Ovary (tissue), 9 donors: ENCODE results near the gene COL6A1. TPM values are rescaled to one million over a fixed set of nuclear protein-coding genes. Genes with fewer than 3 reads are reported as not detected.

Experiments used
- DNase-seq, 5 donors: peaks; one replicate each; pipeline ENCODE4 v3.0.0-alpha.2; 2019 to 2020
- H3K27ac ChIP-seq, 2 donors: fragments of 200-600 bp; one replicate each; pipeline versions ENCODE4 v1.5.1 to v1.8.0; 2019 to 2022
- H3K27me3 ChIP-seq: fragments of 200-600 bp; one replicate; pipeline ENCODE4 v1.8.0; 2022
- H3K36me3 ChIP-seq: fragments of 200-600 bp; sonication (generic); one replicate; pipeline ENCODE4 v1.5.1; 2019
- H3K4me1 ChIP-seq: one replicate; pipeline ENCODE4 v1.8.1; 2013; ENCODE audit warnings: mild to moderate bottlenecking, moderate library complexity; ENCODE audit not compliant: insufficient read depth
- H3K4me3 ChIP-seq: fragments of 200-600 bp; sonication (generic); one replicate; pipeline ENCODE4 v1.5.1; 2017
- H3K9me3 ChIP-seq, 2 donors: fragments of 200-600 bp in 1 of 2; sonication (generic) in 1 of 2; one replicate each; pipeline versions ENCODE4 v1.5.1 to v1.8.1; 2013 to 2019; ENCODE audit warnings: mild to moderate bottlenecking in 1 of 2, moderate library complexity in 1 of 2
- EP300 ChIP-seq: sonication (generic); formaldehyde crosslinking; IDR thresholded peaks from one replicate; pipeline ENCODE4 v1.6.1; 2017; ENCODE audit warnings: antibody characterized with exemption
- POLR2A ChIP-seq: fragments of 450-650 bp; IDR thresholded peaks from one replicate; pipeline ENCODE4 v1.6.1; 2017; ENCODE audit warnings: antibody characterized with exemption, mild to moderate bottlenecking, moderate library complexity
- WGBS, 3 donors: extraction: QIAGEN DNeasy Blood & Tissue Kit in 1 of 3; methylation state at CpG; one replicate each; pipeline versions ENCODE4 v1.1.5 to v1.1.7; 2013 to 2017; 5-methylcytosine and 5-hydroxymethylcytosine counted together
- intact Hi-C, 4 donors: fragments of 100-400 bp; cut with DNase I; formaldehyde crosslinking; loops; one replicate each; pipeline versions ENCODE4 v1.11.0 to v1.15.1; 2022 to 2023
- polyA plus RNA-seq, 2 donors: library from polyadenylated mRNA; stranded (reverse); fragments of 200-250 nt in 1 of 2; fragments of 350-450 nt in 1 of 2; fragmentation: Illumina TruSeq in 1 of 2; extraction: RNeasy Lipid Tissue Mini Kit (QIAGEN cat#74804) in 1 of 2; gene quantifications; one replicate each; pipeline ENCODE4 v1.2.3, GENCODE V29; 2013 to 2014
- total RNA-seq, 7 donors: library from RNA; depleted of rRNA in 2 of 7; stranded (reverse); fragments of >200 nt in 2 of 7; fragmentation: NEBNext Ultra II Directional in 3 of 7; extraction: Animal tissue kit (Norgen Biotek cat#: 25700) in 3 of 7; gene quantifications; one replicate each; pipeline versions ENCODE4 v1.1.0 to v1.2.4, GENCODE V29; 2016 to 2023
- TF ChIP-seq, protein P1 (sequence below), 3 donors: fragments of 450-650 bp in 2 of 3; fragments of 200-600 bp in 1 of 3; IDR thresholded peaks; one replicate each; pipeline versions ENCODE4 v1.5.1 to v1.8.0; 2016 to 2022; ENCODE audit warnings: antibody characterized with exemption in 3 of 3, mild to moderate bottlenecking in 1 of 3
- donor health status: DM: no; HTN: no; CAD: no; lungs with moderate emphysema.
- donor health status: DM: no; HTN: no; CAD: no.
- donor health status: Bipolar disorder and iron deficiency.
- donor health status: DM: yes; HTN: yes; CAD: no.
- donor health status: DM: no; HTN: no; CAD: no.
- donor health status: DM: yes; HTN: yes; CAD: no.

The COL6A1 gene
- total and polyA plus RNA-seq, 9 donors: 112 to 905 (median 731) TPM

DNA sequence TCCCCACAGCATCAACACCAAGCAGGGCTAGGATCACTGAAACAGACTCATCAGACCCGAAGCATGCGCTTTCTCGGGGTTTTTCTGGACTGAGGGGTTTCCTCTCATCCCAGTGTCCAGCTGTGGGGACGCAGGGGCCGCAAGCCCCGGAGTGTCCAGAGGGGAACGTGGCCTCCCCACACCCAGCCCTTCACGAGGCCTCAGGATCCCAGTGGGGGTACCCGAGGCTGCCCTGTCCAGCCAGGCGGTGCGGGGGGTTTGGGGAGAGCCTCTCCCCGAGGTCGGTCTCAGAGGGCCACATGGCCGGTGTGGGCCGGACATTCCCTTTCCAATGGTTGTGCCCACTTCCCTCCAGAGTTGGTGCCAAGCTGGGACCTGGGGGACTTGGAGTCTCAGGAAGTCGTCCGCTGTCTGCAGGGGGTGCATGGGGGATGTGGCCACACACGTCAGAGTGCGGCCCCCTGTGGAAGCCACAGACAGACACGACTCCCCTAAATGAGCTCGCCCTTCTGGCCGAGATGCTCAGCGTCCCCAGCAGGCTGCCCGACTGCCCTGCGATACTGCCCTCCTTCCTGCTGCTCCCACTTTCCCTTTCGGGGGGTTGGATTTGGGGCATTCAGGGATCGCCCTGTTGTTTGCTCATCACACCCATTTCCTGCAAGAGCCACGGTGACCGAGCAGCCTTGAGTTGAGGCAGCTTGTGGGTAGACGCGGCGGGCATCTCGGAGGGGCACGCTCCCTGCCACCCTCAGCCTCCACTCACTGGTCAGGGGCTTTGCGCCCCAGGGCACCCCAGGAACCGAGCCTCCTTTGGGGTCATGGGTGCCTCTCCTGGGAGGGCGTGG, 4.1 kb downstream of the COL6A1 start:
- peak; percentile 13 to 47 (median 38) for DNase-seq
- TF ChIP-seq POLR2A (no peak), EP300 (no peak)
- TF ChIP-seq, protein P1, sequence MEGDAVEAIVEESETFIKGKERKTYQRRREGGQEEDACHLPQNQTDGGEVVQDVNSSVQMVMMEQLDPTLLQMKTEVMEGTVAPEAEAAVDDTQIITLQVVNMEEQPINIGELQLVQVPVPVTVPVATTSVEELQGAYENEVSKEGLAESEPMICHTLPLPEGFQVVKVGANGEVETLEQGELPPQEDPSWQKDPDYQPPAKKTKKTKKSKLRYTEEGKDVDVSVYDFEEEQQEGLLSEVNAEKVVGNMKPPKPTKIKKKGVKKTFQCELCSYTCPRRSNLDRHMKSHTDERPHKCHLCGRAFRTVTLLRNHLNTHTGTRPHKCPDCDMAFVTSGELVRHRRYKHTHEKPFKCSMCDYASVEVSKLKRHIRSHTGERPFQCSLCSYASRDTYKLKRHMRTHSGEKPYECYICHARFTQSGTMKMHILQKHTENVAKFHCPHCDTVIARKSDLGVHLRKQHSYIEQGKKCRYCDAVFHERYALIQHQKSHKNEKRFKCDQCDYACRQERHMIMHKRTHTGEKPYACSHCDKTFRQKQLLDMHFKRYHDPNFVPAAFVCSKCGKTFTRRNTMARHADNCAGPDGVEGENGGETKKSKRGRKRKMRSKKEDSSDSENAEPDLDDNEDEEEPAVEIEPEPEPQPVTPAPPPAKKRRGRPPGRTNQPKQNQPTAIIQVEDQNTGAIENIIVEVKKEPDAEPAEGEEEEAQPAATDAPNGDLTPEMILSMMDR (IDR thresholded peaks at IDR 0.05): no peak
- WGBS, 3 donors: 65 to 81% (median 72%) methylated on average over 31 to 37 of the region's 37 CpGs
- Histone ChIP-seq H3K27me3 (no peaks in the 10 kb centered on the region), H3K36me3 (no peaks in the 10 kb centered on the region), H3K27ac (peak overlapping the region; percentile 14 to 71), H3K4me3 (no peak overlapping the region), H3K9me3 (no peaks in the 10 kb centered on the region), H3K4me1 (peaks cover 18% of the 10 kb centered on the region)
- intact Hi-C loops: no loop called here

DNA sequence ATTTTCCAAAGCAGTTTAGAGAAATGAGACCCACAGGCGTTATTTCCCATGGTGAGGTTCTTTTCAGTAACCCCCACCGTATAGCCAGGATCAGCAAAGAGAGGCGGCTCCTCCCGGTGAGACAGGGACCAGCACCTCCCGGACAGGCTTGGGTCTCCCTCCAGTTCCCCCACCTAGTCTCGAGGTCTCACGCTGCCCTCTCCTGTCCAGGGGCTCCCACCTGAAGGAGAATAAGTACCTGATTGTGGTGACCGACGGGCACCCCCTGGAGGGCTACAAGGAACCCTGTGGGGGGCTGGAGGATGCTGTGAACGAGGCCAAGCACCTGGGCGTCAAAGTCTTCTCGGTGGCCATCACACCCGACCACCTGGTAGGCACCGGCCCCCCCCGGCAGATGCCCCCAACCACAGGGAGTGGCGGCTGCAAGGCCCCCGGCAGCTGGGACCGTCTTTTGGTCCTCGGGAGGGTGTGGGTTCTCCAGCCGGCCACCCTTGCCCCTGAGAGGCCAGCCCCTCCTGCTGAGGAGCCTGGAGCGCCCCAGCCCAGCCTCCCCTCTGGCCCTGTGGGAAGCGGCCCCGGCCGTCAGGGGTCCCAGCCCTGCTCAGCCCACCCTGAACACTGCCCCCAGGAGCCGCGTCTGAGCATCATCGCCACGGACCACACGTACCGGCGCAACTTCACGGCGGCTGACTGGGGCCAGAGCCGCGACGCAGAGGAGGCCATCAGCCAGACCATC, 4.9 kb downstream of the COL6A1 start:
- WGBS, 3 donors: 68 to 80% (median 79%) methylated on average over 29 to 36 of the region's 36 CpGs
- peak overlapping the region; percentile 14 to 32 for H3K27ac ChIP-seq
- no peak overlapping the region for H3K4me3 ChIP-seq
- H3K4me1 ChIP-seq: peaks cover 18% of the 10 kb centered on the region
- no peaks in the 10 kb centered on the region for H3K27me3 ChIP-seq
- DNase-seq: peak; percentile 13 to 42 (median 31)
- TF ChIP-seq, protein P1 (IDR thresholded peaks at IDR 0.05): no peak
- no peak for TF ChIP-seq EP300
- no peak for TF ChIP-seq POLR2A
- no peaks in the 10 kb centered on the region for H3K36me3 ChIP-seq
- intact Hi-C loops: no loop called here
- no peaks in the 10 kb centered on the region for H3K9me3 ChIP-seq

DNA sequence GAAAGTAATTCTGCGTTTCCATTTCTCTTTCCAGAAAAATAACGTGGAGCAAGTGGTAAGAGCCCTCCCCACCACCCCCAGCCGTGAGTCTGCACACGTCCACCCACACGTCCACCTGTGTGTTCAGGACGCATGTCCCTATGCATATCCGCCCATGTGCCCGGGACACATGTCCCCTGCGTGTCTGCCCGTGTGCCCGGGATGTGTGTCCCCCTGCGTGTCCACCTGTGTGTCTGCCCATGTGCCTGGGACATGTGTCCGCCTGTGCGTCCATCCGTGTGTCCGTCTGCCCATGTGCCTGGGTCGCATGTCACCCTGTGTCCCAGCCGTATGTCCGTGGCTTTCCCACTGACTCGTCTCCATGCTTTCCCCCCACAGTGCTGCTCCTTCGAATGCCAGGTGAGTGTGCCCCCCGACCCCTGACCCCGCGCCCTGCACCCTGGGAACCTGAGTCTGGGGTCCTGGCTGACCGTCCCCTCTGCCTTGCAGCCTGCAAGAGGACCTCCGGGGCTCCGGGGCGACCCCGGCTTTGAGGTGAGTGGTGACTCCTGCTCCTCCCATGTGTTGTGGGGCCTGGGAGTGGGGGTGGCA, 5.6 kb downstream of the COL6A1 start:
- intact Hi-C loops: no loop called here
- TF ChIP-seq, protein P1 (IDR thresholded peaks at IDR 0.05): no peak
- no peak for TF ChIP-seq POLR2A
- no peak for TF ChIP-seq EP300
- no peaks in the 10 kb centered on the region for H3K27me3 ChIP-seq
- 77 to 82% (median 81%) methylated on average over 29 of the region's 29 CpGs for WGBS, 3 donors
- DNase-seq: peak; percentile 20 to 52 (median 36)
- no peak overlapping the region for H3K4me3 ChIP-seq
- H3K36me3 ChIP-seq: no peaks in the 10 kb centered on the region
- H3K4me1 ChIP-seq: peaks cover 18% of the 10 kb centered on the region
- H3K9me3 ChIP-seq: no peaks in the 10 kb centered on the region
- H3K27ac ChIP-seq: peak overlapping the region; percentile 12 to 32
